Muscle layer of duodenum (tissue), 2 donors: Measurements from ENCODE around the gene TSC22D3.
A peak's percentile ranks its signal among the peaks of the same experiment; 100 is the strongest.

Source experiments
- H3K27ac ChIP-seq: one replicate; pipeline ENCODE4 v1.7.0; 2013; ENCODE audit warnings: mild to moderate bottlenecking, low read length
- H3K27me3 ChIP-seq: one replicate; pipeline ENCODE4 v1.7.0; 2013; ENCODE audit warnings: low read depth, mild to moderate bottlenecking, control low read depth, low read length
- H3K36me3 ChIP-seq, 2 donors: one replicate each; pipeline ENCODE4 v1.7.0; 2013; ENCODE audit warnings: low read length in 2 of 2, control low read depth in 1 of 2, mild to moderate bottlenecking in 1 of 2; ENCODE audit not compliant: insufficient read depth in 2 of 2, control insufficient read depth in 1 of 2
- H3K4me1 ChIP-seq, 2 donors: one replicate each; pipeline ENCODE4 v1.7.0; 2013; ENCODE audit warnings: low read length in 2 of 2, mild to moderate bottlenecking in 2 of 2, control low read depth in 1 of 2, moderate library complexity in 1 of 2; ENCODE audit not compliant: insufficient read depth in 2 of 2, control insufficient read depth in 1 of 2
- H3K4me3 ChIP-seq, 2 donors: one replicate each; pipeline ENCODE4 v1.7.0; 2013; ENCODE audit warnings: low read length in 2 of 2, low read depth in 1 of 2, mild to moderate bottlenecking in 1 of 2
- H3K9me3 ChIP-seq, 2 donors: one replicate each; pipeline ENCODE4 v1.7.0; 2013; ENCODE audit warnings: low read length in 2 of 2, control low read depth in 1 of 2, mild to moderate bottlenecking in 1 of 2; ENCODE audit not compliant: control insufficient read depth in 1 of 2
- donor health status: healthy.

Gene TSC22D3

GRCh38 chrX:107728371-107729099, 47.1 kb downstream of the TSC22D3 start:
- peaks cover 5 to 46% of the 10 kb centered on the region in 2 donors for H3K4me1 ChIP-seq
- H3K27me3 ChIP-seq, result no peaks in the 10 kb centered on the region
- no peak overlapping the region for H3K27ac ChIP-seq
- H3K4me3 ChIP-seq, result no peak overlapping the region
- no peaks in the 10 kb centered on the region for H3K9me3 ChIP-seq
- no peaks in the 10 kb centered on the region for H3K36me3 ChIP-seq

DNA sequence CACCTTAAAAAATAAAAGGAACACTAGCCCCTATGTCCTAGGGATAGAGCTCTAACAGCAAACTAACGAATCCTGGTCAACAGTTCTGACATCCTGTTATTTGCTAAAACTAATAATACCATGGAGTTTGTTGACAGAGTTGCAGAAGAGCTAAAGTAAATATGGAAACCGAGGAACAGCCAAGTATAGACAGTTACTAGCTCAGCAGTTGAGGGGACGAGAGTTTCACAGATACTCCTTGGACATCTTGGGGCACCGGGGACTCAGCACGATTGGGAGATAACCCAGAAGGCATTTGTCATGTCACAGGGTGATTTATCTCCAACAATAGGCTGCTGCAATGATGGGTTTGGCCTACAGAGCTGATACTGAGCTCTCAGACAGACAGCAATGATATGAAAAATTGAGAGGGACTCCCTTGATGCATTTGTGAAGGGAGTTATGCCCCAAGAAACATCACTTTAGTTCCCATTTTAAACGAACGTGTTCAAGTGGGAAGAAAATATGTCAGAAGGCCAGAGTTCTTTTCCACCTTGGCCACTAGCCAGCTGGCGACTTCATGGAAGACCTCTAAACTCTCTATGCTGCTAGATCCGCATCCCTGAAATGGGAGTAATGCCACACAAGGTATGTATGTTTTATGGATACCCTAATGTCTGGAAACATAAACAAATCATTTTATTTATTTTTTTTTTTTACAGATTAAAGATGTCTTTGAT, 48.6 kb downstream of the TSC22D3 start:
- H3K4me3 ChIP-seq, result no peak overlapping the region
- H3K36me3 ChIP-seq, result no peaks in the 10 kb centered on the region
- peaks cover 5 to 40% of the 10 kb centered on the region in 2 donors for H3K4me1 ChIP-seq
- no peaks in the 10 kb centered on the region for H3K27me3 ChIP-seq
- H3K9me3 ChIP-seq, result no peaks in the 10 kb centered on the region
- H3K27ac ChIP-seq, result no peak overlapping the region

GRCh38 chrX:107725761-107726555, 49.6 kb downstream of the TSC22D3 start:
- Histone ChIP-seq H3K27me3 (no peaks in the 10 kb centered on the region), H3K36me3 (no peaks in the 10 kb centered on the region), H3K9me3 (no peaks in the 10 kb centered on the region), H3K4me1 (peaks cover 5 to 31% of the 10 kb centered on the region in 2 donors), H3K4me3 (no peak overlapping the region), H3K27ac (no peak overlapping the region)

- H3K36me3 ChIP-seq, result no peaks in the 10 kb centered on the region
- no peak overlapping the region for H3K4me3 ChIP-seq
- H3K27me3 ChIP-seq, result no peaks in the 10 kb centered on the region
- H3K27ac ChIP-seq, result no peak overlapping the region
- peaks cover 5 to 17% of the 10 kb centered on the region in 2 donors for H3K4me1 ChIP-seq
- no peaks in the 10 kb centered on the region for H3K9me3 ChIP-seq
Observed at GRCh38 chrX:107724653-107725052, 50.9 kb downstream of the TSC22D3 start.

- H3K4me3 ChIP-seq, result no peak overlapping the region
- peaks cover 5 to 10% of the 10 kb centered on the region in 2 donors for H3K4me1 ChIP-seq
- H3K27me3 ChIP-seq, result no peaks in the 10 kb centered on the region
- no peaks in the 10 kb centered on the region for H3K36me3 ChIP-seq
- no peak overlapping the region for H3K27ac ChIP-seq
- no peaks in the 10 kb centered on the region for H3K9me3 ChIP-seq
Observed at GRCh38 chrX:107723511-107723910, 52.1 kb downstream of the TSC22D3 start.

- no peak overlapping the region for H3K4me3 ChIP-seq
- no peaks in the 10 kb centered on the region for H3K9me3 ChIP-seq
- H3K27ac ChIP-seq, result no peak overlapping the region
- H3K36me3 ChIP-seq, result no peaks in the 10 kb centered on the region
- no peaks in the 10 kb centered on the region for H3K27me3 ChIP-seq
- peaks cover 4 to 19% of the 10 kb centered on the region in 2 donors for H3K4me1 ChIP-seq
Observed at GRCh38 chrX:107721966-107722707, 53.5 kb downstream of the TSC22D3 start.

DNA sequence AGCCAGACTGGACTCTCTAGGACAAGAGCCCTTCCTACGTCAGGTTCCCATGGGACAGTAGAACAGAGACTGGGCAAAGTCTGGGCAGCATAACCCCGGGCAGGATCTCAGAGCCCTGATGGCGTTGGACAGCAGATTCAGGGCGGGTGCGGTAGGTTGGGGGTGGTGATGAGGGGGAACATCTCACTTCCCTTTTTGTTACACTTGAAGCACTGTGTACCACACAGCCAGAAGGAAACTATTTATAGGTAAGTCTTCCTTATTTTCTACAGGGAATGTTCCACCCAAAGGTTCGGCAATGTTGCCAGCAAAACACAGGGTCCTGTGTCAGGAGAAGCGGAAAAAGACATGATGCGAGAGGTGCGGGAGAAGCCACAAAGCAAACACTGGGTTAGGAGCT, 54.3 kb downstream of the TSC22D3 start:
- H3K27ac ChIP-seq, result peak overlapping the region; percentile 21
- H3K4me1 ChIP-seq, result peaks cover 0 to 15% of the 10 kb centered on the region in 2 donors
- no peak overlapping the region for H3K4me3 ChIP-seq
- no peaks in the 10 kb centered on the region for H3K9me3 ChIP-seq
- H3K27me3 ChIP-seq, result no peaks in the 10 kb centered on the region
- peaks cover 0 to 3% of the 10 kb centered on the region in 2 donors for H3K36me3 ChIP-seq

DNA sequence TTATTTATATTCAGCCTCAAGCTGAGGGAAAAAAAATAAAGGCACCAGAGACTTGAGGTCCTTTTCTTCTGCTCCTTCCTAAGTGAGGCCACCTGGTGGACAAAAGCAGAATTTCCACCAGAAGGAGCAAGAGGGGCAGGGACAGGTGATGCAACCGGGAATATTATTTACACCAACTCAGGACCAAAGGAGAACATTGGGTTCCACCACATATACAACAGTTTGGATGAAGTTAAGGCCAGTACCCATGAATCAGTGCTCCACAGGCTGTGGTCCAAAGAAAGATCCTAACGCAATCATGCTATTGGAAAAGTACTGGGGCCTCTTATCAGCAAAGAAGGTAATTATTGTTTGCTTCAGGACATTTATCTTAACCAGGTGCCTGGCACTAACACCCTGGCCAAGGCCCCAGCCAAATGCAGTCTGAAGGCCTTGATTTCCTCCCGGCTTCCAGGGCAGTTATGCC, 57.4 kb downstream of the TSC22D3 start:
- Histone ChIP-seq H3K27ac (no peak overlapping the region), H3K4me1 (peaks cover 0 to 34% of the 10 kb centered on the region in 2 donors), H3K27me3 (no peaks in the 10 kb centered on the region)

DNA sequence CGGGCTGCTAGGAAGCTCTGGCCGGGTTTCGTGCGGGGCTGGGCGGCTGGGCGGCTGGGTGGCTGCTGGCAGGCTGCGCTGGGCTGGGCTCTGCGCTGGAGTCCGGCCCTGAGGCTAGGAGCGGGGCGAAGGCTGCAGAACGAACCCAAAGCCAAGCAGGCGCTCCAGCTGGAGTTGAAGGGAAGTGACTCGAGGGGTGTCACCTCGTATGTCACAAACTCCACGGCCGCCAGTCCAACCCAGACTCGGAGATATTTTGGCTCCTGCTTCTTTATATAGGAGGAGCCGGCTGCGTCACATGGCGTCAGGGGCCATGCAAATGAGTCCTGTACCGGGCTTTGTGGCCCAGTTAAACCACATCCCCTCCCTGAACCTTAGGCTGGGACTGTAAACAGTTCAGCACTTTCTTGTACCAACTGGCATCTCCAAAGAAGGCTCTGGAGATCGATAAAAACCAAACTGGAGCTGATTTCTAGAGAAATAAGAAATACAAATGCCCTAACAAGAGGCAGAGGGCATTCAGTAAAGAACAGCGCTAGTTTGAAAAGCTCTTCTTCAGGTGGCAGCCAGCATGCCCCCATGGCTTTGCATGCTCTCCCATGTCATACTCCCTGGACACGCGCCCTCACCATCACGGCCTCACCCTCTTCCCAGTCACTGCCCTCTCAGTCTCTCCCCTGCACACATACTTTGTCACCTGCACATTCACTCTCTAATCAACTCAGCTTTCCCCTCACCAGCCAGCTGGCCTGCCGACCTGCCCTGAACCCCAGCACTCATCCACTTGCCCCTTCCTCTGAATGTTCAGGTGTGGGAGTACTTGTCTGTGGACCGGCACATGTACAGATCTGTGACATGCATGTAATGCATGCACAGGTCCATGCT, 58.5 kb downstream of the TSC22D3 start:
- peak overlapping the region; percentile 88 for H3K27ac ChIP-seq
- H3K4me1 ChIP-seq, result peaks cover 0 to 39% of the 10 kb centered on the region in 2 donors

More for the DNA sequence above, 57.4 kb downstream of the TSC22D3 start:
- H3K36me3 ChIP-seq, result peaks cover 10 to 18% of the 10 kb centered on the region in 2 donors
- no peaks in the 10 kb centered on the region for H3K9me3 ChIP-seq
- H3K4me3 ChIP-seq, result no peak overlapping the region

DNA sequence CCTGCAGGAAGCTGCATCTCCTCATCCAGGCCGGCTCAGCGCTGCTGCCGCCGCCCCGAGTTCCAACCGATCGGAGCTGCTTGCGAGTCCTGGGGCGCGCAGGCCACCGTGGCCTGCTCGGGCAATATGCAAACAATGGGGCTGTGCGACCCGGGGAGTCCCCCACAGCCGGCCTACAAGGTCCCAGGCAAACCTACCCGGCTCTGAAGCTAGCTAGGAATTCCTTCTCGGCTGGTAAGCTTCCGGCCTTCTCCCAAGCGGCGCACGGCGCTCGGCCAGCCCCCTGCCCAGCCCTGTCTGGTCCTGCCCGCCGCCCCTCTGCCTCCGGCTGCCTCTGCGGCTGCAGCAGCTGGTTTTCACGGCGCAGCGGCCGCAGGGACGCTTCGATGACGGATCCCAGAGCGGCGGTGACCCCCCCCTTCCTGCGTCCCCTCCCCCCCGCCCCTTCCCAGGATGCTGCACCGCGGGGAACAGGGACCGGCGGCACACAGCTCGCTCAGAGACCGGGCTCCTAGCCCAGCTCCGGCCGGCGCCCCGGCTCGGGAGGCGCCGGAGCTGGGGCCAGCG, 59.4 kb downstream of the TSC22D3 start:
- Histone ChIP-seq H3K4me3 (peak overlapping the region; percentile 79 to 87), H3K27ac (peak overlapping the region; percentile 96), H3K4me1 (peaks cover 0 to 39% of the 10 kb centered on the region in 2 donors), H3K36me3 (peaks cover 10 to 25% of the 10 kb centered on the region in 2 donors), H3K27me3 (no peaks in the 10 kb centered on the region), H3K9me3 (no peaks in the 10 kb centered on the region)

More for the DNA sequence above, 58.5 kb downstream of the TSC22D3 start:
- Histone ChIP-seq H3K36me3 (peaks cover 10 to 25% of the 10 kb centered on the region in 2 donors), H3K27me3 (no peaks in the 10 kb centered on the region), H3K4me3 (peak overlapping the region; percentile 46 to 79), H3K9me3 (no peaks in the 10 kb centered on the region)
